ENCODE results near the gene OR6M1. TPM values are rescaled to one million over a fixed set of nuclear protein-coding genes. Genes with fewer than 3 reads are reported as not detected.

Gene OR6M1
- total RNA-seq, 2 donors from 2014 or later, result not detected

GRCh38 chr11:123773959-123774358, 32.2 kb downstream of the OR6M1 start:
- Histone ChIP-seq H3K9me3 (no peaks in the 10 kb centered on the region), H3K4me3 (no peak overlapping the region), H3K36me3 (no peaks in the 10 kb centered on the region), H3K4me1 (replicated peaks) (no peaks in the 10 kb centered on the region), H3K27ac (no peak overlapping the region), H3K27me3 (replicated peaks; ENCODE audit: insufficient read depth) (no peaks in the 10 kb centered on the region)
- no peak for DNase-seq (ENCODE audit: low spot score)
- intact Hi-C loops (cut with DNase I), result no loop called here
- 76% methylated on average over 1 of the region's 1 CpG for WGBS
- TF ChIP-seq POLR2AphosphoS5 (IDR thresholded peaks at IDR 0.05), result no peak
- no peak for TF ChIP-seq POLR2A (IDR thresholded peaks at IDR 0.05)
- TF ChIP-seq, protein P1, sequence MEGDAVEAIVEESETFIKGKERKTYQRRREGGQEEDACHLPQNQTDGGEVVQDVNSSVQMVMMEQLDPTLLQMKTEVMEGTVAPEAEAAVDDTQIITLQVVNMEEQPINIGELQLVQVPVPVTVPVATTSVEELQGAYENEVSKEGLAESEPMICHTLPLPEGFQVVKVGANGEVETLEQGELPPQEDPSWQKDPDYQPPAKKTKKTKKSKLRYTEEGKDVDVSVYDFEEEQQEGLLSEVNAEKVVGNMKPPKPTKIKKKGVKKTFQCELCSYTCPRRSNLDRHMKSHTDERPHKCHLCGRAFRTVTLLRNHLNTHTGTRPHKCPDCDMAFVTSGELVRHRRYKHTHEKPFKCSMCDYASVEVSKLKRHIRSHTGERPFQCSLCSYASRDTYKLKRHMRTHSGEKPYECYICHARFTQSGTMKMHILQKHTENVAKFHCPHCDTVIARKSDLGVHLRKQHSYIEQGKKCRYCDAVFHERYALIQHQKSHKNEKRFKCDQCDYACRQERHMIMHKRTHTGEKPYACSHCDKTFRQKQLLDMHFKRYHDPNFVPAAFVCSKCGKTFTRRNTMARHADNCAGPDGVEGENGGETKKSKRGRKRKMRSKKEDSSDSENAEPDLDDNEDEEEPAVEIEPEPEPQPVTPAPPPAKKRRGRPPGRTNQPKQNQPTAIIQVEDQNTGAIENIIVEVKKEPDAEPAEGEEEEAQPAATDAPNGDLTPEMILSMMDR (IDR thresholded peaks at IDR 0.05), result no peak

DNA sequence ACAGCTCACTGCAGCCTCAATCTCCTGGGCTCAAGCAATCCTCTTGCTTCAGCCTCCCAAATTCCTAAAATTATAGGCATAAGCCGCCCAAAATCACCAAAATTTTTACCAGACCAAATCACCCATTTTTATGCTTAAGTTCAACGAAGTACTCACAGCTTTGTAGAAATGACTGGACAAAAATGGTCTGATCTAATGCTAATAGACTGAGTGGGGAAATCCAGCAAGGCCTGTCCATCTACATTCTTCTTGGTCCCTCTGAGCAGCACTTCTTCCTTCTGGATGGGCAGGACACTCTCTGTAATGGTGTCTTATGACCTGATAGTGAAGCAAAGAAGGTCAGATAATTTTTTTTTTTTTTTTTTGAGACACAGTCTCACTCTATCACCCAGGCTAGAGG, 33.1 kb downstream of the OR6M1 start:
- intact Hi-C loops (cut with DNase I), result no loop called here
- H3K27ac ChIP-seq, result no peak overlapping the region

GRCh38 chr11:123771664-123772063, 34.5 kb downstream of the OR6M1 start:
- Histone ChIP-seq H3K27ac (no peak overlapping the region), H3K36me3 (no peaks in the 10 kb centered on the region), H3K27me3 (replicated peaks; ENCODE audit: insufficient read depth) (no peaks in the 10 kb centered on the region), H3K4me3 (no peak overlapping the region), H3K4me1 (replicated peaks) (no peaks in the 10 kb centered on the region), H3K9me3 (no peaks in the 10 kb centered on the region)
- intact Hi-C loops (cut with DNase I), result no loop called here
- WGBS, result 77% methylated on average over 3 of the region's 3 CpGs
- DNase-seq (ENCODE audit: low spot score), result no peak
- TF ChIP-seq, protein P1 (IDR thresholded peaks at IDR 0.05), result no peak
- TF ChIP-seq POLR2AphosphoS5 (IDR thresholded peaks at IDR 0.05) (no peak), POLR2A (IDR thresholded peaks at IDR 0.05) (no peak)

More for the DNA sequence above, 33.1 kb downstream of the OR6M1 start:
- no peak for DNase-seq (ENCODE audit: low spot score)
- Histone ChIP-seq H3K36me3 (no peaks in the 10 kb centered on the region), H3K4me1 (replicated peaks) (no peaks in the 10 kb centered on the region), H3K27me3 (replicated peaks; ENCODE audit: insufficient read depth) (no peaks in the 10 kb centered on the region), H3K9me3 (no peaks in the 10 kb centered on the region), H3K4me3 (no peak overlapping the region)
- WGBS, result 73% methylated on average over 2 of the region's 2 CpGs
- TF ChIP-seq, protein P1 (IDR thresholded peaks at IDR 0.05), result no peak
- TF ChIP-seq POLR2AphosphoS5 (IDR thresholded peaks at IDR 0.05) (no peak), POLR2A (IDR thresholded peaks at IDR 0.05) (no peak)

- Histone ChIP-seq H3K27me3 (replicated peaks; ENCODE audit: insufficient read depth) (no peaks in the 10 kb centered on the region), H3K36me3 (no peaks in the 10 kb centered on the region), H3K4me1 (replicated peaks) (no peaks in the 10 kb centered on the region), H3K4me3 (no peak overlapping the region), H3K27ac (no peak overlapping the region), H3K9me3 (no peaks in the 10 kb centered on the region)
- TF ChIP-seq POLR2AphosphoS5 (IDR thresholded peaks at IDR 0.05) (no peak), POLR2A (IDR thresholded peaks at IDR 0.05) (no peak)
- TF ChIP-seq, protein P1 (IDR thresholded peaks at IDR 0.05), result no peak
- intact Hi-C loops (cut with DNase I), result no loop called here
- no peak for DNase-seq (ENCODE audit: low spot score)
Measured at GRCh38 chr11:123770712-123771111, 35.4 kb downstream of the OR6M1 start.

DNA sequence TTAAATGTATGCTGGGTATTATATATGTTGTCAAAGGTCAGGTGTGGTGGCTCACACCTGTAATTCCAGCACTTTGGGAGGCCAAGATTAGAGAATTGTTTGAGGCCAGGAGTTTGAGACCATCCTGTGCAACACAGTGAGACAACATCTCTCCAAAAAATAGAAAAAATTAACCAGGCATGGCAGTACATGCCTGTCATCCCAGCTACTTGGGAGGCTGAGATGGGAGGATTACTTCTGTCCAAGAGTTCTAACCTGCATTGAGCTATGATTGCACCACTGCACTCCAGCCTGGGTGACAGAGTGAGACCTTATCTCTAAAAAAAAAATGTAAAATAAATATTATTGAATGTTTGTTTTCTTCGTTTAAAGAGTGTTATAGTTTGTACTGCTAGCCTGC, 40.5 kb downstream of the OR6M1 start:
- Histone ChIP-seq H3K9me3 (no peaks in the 10 kb centered on the region), H3K4me3 (no peak overlapping the region), H3K36me3 (no peaks in the 10 kb centered on the region), H3K4me1 (replicated peaks) (no peaks in the 10 kb centered on the region), H3K27me3 (replicated peaks; ENCODE audit: insufficient read depth) (no peaks in the 10 kb centered on the region), H3K27ac (no peak overlapping the region)
- intact Hi-C loops (cut with DNase I), result no loop called here
- WGBS, result 33% methylated on average over 1 of the region's 1 CpG
- TF ChIP-seq, protein P1 (IDR thresholded peaks at IDR 0.05), result no peak
- TF ChIP-seq POLR2A (IDR thresholded peaks at IDR 0.05) (no peak), POLR2AphosphoS5 (IDR thresholded peaks at IDR 0.05) (no peak)
- no peak for DNase-seq (ENCODE audit: low spot score)

Measured in prostate gland (tissue), 2 donors.